ENCODE results near the gene LTBP1.

LTBP1 gene

DNA sequence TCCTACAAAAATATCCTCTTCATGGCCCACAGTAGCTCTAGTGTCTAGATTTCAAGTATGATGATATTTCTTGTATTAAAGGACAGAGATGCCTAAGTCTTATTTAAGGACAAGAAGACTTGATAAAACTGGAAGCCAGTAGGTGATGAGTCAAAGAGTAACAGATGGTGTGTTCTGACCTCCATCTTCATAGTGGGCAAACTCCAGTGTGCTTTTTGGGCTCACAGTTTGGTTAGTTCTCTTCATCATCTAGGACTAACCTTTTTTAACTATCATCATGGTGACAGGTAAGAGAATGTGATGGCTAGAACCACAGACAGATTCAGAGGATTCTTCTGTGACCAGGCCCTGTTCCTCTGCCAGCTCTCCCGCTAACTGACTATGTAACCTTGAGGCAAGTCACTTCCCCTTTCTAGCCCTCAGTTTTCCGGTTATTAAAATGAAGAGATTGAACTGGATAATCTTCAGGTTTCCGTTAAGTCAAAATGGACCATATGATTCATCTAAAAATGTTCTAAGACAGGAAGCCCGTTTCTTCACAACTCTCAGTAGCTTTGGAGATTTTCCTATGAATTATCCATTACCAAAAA lies 389.4 kb downstream of the LTBP1 start:
- H3K27ac ChIP-seq (ENCODE audit: low read depth, low read length, severe bottlenecking), result no peak overlapping the region
- H3K4me3 ChIP-seq (ENCODE audit: extremely low read depth, insufficient read depth, low read length, poor library complexity, severe bottlenecking), result no peak overlapping the region

GRCh38 chr2:33337385-33337960 lies 390.7 kb downstream of the LTBP1 start:
- WGBS, 2 experiments (ENCODE audit: insufficient coverage in 2 of 2), result 100% methylated on average over 1 of the region's 7 CpGs; no CpG with 5 or more reads in 1 of the 2 experiments
- no peaks in the 10 kb centered on the region for H3K4me1 ChIP-seq (ENCODE audit: control insufficient read depth, insufficient read depth, low read length, poor library complexity, severe bottlenecking)
- H3K4me3 ChIP-seq (ENCODE audit: extremely low read depth, insufficient read depth, low read length, poor library complexity, severe bottlenecking), result no peak overlapping the region
- H3K36me3 ChIP-seq (ENCODE audit: control insufficient read depth, insufficient read depth, low read length), result no peaks in the 10 kb centered on the region
- no peaks in the 10 kb centered on the region for H3K9me3 ChIP-seq (ENCODE audit: control insufficient read depth, low read length)
- no peak overlapping the region for H3K27ac ChIP-seq (ENCODE audit: low read depth, low read length, severe bottlenecking)

More for the DNA sequence above, 389.4 kb downstream of the LTBP1 start:
- H3K36me3 ChIP-seq (ENCODE audit: control insufficient read depth, insufficient read depth, low read length), result no peaks in the 10 kb centered on the region
- H3K4me1 ChIP-seq (ENCODE audit: control insufficient read depth, insufficient read depth, low read length, poor library complexity, severe bottlenecking), result no peaks in the 10 kb centered on the region
- 100% methylated on average over 2 to 4 of the region's 4 CpGs for WGBS, 2 experiments (ENCODE audit: insufficient coverage in 2 of 2)
- no peaks in the 10 kb centered on the region for H3K9me3 ChIP-seq (ENCODE audit: control insufficient read depth, low read length)

- Histone ChIP-seq H3K36me3 (ENCODE audit: control insufficient read depth, insufficient read depth, low read length) (no peaks in the 10 kb centered on the region), H3K4me3 (ENCODE audit: extremely low read depth, insufficient read depth, low read length, poor library complexity, severe bottlenecking) (no peak overlapping the region), H3K4me1 (ENCODE audit: control insufficient read depth, insufficient read depth, low read length, poor library complexity, severe bottlenecking) (no peaks in the 10 kb centered on the region), H3K9me3 (ENCODE audit: control insufficient read depth, low read length) (no peaks in the 10 kb centered on the region), H3K27ac (ENCODE audit: low read depth, low read length, severe bottlenecking) (no peak overlapping the region)
- 92 to 100% methylated on average over 3 of the region's 4 CpGs for WGBS, 2 experiments (ENCODE audit: insufficient coverage in 2 of 2)
Measured at GRCh38 chr2:33337981-33338380, 391.2 kb downstream of the LTBP1 start.

DNA sequence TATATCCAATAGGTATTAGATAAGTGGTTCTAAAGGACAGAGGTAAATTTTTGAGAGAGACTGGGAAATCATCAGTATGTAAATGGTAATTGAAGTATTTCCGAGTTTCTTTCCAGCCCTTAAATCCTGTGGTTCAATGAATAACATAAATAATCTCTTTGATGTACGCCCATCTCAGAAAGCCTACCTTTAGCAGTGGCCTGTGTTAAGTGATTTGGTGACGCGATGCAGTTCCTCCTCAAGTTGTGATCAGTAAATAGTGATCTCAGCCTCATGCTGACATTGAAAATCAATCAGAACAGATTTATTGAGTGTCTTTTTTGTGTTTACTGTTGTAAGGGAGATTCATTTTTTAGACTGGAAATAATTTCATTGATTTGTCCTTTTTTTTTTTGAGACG lies 392.5 kb downstream of the LTBP1 start:
- H3K4me1 ChIP-seq (ENCODE audit: control insufficient read depth, insufficient read depth, low read length, poor library complexity, severe bottlenecking), result no peaks in the 10 kb centered on the region
- H3K36me3 ChIP-seq (ENCODE audit: control insufficient read depth, insufficient read depth, low read length), result no peaks in the 10 kb centered on the region
- H3K4me3 ChIP-seq (ENCODE audit: extremely low read depth, insufficient read depth, low read length, poor library complexity, severe bottlenecking), result no peak overlapping the region
- H3K9me3 ChIP-seq (ENCODE audit: control insufficient read depth, low read length), result no peaks in the 10 kb centered on the region
- H3K27ac ChIP-seq (ENCODE audit: low read depth, low read length, severe bottlenecking), result no peak overlapping the region
- WGBS, 2 experiments (ENCODE audit: insufficient coverage in 2 of 2), result 98 to 100% methylated on average over 3 to 4 of the region's 5 CpGs

DNA sequence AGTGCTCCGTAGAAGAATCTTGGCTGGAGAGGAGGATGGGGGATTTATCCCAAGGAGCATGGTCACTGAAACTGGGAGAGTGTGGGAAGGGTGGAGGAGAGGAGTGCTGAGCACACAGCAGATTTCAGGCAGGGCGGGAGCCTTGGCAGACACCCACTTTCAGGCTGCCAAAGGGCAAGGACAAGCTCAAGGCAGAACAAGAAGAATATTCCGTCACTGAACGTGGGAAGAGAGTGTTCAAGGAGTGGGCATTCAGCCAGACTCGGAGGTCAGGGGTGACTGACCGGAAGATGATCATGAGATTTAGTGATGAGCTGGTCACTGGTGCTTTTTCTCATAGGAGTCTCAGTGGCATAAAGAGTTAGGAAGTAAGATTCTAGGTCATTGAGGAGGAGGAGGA lies 393.5 kb downstream of the LTBP1 start:
- Histone ChIP-seq H3K4me3 (ENCODE audit: extremely low read depth, insufficient read depth, low read length, poor library complexity, severe bottlenecking) (no peak overlapping the region), H3K27ac (ENCODE audit: low read depth, low read length, severe bottlenecking) (no peak overlapping the region), H3K9me3 (ENCODE audit: control insufficient read depth, low read length) (no peaks in the 10 kb centered on the region), H3K4me1 (ENCODE audit: control insufficient read depth, insufficient read depth, low read length, poor library complexity, severe bottlenecking) (no peaks in the 10 kb centered on the region), H3K36me3 (ENCODE audit: control insufficient read depth, insufficient read depth, low read length) (no peaks in the 10 kb centered on the region)
- WGBS, 2 experiments (ENCODE audit: insufficient coverage in 2 of 2), result 96 to 97% methylated on average over 5 to 6 of the region's 6 CpGs

DNA sequence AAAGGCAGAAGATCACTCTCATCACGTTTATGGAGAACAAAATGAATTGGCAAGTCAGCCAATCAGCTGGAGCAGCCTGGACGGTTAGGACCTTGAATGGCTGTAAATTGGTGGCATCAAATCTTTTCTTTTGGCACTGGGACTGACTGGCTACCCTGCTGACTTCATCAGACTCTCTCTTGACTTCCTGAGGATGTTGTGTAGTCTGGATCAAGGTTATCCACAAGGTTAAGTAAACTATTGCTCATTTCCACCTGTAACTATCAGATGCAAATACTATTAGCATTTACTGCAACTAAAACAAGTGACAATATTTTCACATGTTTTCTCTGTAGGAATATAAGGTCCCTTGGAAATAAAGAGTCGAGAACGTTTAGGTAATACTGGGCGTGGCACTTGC lies 395.4 kb downstream of the LTBP1 start:
- Histone ChIP-seq H3K4me3 (ENCODE audit: extremely low read depth, insufficient read depth, low read length, poor library complexity, severe bottlenecking) (no peak overlapping the region), H3K9me3 (ENCODE audit: control insufficient read depth, low read length) (no peaks in the 10 kb centered on the region), H3K4me1 (ENCODE audit: control insufficient read depth, insufficient read depth, low read length, poor library complexity, severe bottlenecking) (no peaks in the 10 kb centered on the region), H3K36me3 (ENCODE audit: control insufficient read depth, insufficient read depth, low read length) (no peaks in the 10 kb centered on the region), H3K27ac (ENCODE audit: low read depth, low read length, severe bottlenecking) (no peak overlapping the region)
- WGBS, 2 experiments (ENCODE audit: insufficient coverage in 2 of 2), result 94% methylated on average over 2 to 4 of the region's 5 CpGs

- H3K27ac ChIP-seq (ENCODE audit: low read depth, low read length, severe bottlenecking), result no peak overlapping the region
- H3K9me3 ChIP-seq (ENCODE audit: control insufficient read depth, low read length), result no peaks in the 10 kb centered on the region
- WGBS, 2 experiments (ENCODE audit: insufficient coverage in 2 of 2), result 68 to 72% methylated on average over 3 of the region's 4 CpGs
- H3K4me3 ChIP-seq (ENCODE audit: extremely low read depth, insufficient read depth, low read length, poor library complexity, severe bottlenecking), result no peak overlapping the region
- peaks cover 4% of the 10 kb centered on the region for H3K36me3 ChIP-seq (ENCODE audit: control insufficient read depth, insufficient read depth, low read length)
- H3K4me1 ChIP-seq (ENCODE audit: control insufficient read depth, insufficient read depth, low read length, poor library complexity, severe bottlenecking), result no peaks in the 10 kb centered on the region
Measured at GRCh38 chr2:33342705-33343104, 396.0 kb downstream of the LTBP1 start.

DNA sequence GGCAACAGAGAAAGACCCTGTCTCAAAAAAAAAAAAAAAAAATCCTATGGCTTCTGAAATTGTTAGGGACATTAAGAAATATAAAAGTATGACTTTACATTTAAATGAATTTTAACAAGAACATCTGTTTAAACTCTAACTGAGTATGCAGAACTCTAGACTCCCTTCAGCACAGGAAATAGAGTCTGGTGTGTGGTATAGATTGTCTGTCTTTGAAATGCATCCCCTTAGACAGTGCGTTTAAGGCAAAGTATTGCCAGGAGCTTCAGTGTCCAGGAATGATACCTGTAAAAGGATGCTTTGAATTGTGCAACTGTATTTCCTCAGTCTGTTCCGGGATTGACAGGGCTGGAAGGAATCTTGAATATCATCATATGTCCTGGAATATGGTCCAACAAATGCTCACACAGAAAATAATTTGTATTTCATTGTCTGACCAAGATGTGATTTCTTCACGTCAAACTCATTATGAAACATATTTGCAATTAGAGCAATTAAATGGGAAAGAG lies 396.7 kb downstream of the LTBP1 start:
- Histone ChIP-seq H3K4me1 (ENCODE audit: control insufficient read depth, insufficient read depth, low read length, poor library complexity, severe bottlenecking) (no peaks in the 10 kb centered on the region), H3K9me3 (ENCODE audit: control insufficient read depth, low read length) (no peaks in the 10 kb centered on the region), H3K36me3 (ENCODE audit: control insufficient read depth, insufficient read depth, low read length) (peaks cover 7% of the 10 kb centered on the region), H3K4me3 (ENCODE audit: extremely low read depth, insufficient read depth, low read length, poor library complexity, severe bottlenecking) (no peak overlapping the region), H3K27ac (ENCODE audit: low read depth, low read length, severe bottlenecking) (no peak overlapping the region)
- WGBS, 2 experiments (ENCODE audit: insufficient coverage in 2 of 2), result 88% methylated on average over 1 of the region's 3 CpGs; no CpG with 5 or more reads in 1 of the 2 experiments

DNA sequence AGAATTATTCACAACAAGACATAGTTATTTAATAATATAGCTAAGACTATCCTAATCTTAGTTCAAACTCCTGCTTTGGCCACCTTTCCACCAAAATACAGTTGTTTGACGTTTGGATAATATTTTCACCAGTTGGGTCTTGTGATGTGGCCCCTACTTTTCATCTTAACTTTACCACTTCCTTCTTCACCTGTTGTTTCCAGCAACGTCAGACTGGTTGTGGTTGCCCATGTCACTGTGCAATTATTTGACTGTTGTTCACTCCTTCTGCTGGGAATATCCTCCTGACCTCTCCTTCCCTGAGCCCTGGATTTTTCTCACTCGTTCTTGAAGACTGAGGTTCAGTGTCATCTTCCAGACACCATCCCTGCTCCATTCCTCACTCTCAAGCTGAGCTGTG lies 397.5 kb downstream of the LTBP1 start:
- Histone ChIP-seq H3K27ac (ENCODE audit: low read depth, low read length, severe bottlenecking) (no peak overlapping the region), H3K4me1 (ENCODE audit: control insufficient read depth, insufficient read depth, low read length, poor library complexity, severe bottlenecking) (no peaks in the 10 kb centered on the region), H3K36me3 (ENCODE audit: control insufficient read depth, insufficient read depth, low read length) (peaks cover 10% of the 10 kb centered on the region), H3K4me3 (ENCODE audit: extremely low read depth, insufficient read depth, low read length, poor library complexity, severe bottlenecking) (no peak overlapping the region), H3K9me3 (ENCODE audit: control insufficient read depth, low read length) (no peaks in the 10 kb centered on the region)
- WGBS, 2 experiments (ENCODE audit: insufficient coverage in 2 of 2), result 91 to 100% methylated on average over 3 of the region's 3 CpGs

- H3K36me3 ChIP-seq (ENCODE audit: control insufficient read depth, insufficient read depth, low read length), result peaks cover 10% of the 10 kb centered on the region
- no peak overlapping the region for H3K4me3 ChIP-seq (ENCODE audit: extremely low read depth, insufficient read depth, low read length, poor library complexity, severe bottlenecking)
- no peak overlapping the region for H3K27ac ChIP-seq (ENCODE audit: low read depth, low read length, severe bottlenecking)
- no peaks in the 10 kb centered on the region for H3K9me3 ChIP-seq (ENCODE audit: control insufficient read depth, low read length)
- H3K4me1 ChIP-seq (ENCODE audit: control insufficient read depth, insufficient read depth, low read length, poor library complexity, severe bottlenecking), result no peaks in the 10 kb centered on the region
- 75 to 100% methylated on average over 1 of the region's 3 CpGs for WGBS, 2 experiments (ENCODE audit: insufficient coverage in 2 of 2)
Measured at GRCh38 chr2:33347856-33348255, 401.1 kb downstream of the LTBP1 start.

- Histone ChIP-seq H3K27ac (ENCODE audit: low read depth, low read length, severe bottlenecking) (no peak overlapping the region), H3K4me3 (ENCODE audit: extremely low read depth, insufficient read depth, low read length, poor library complexity, severe bottlenecking) (no peak overlapping the region), H3K9me3 (ENCODE audit: control insufficient read depth, low read length) (peaks cover 3% of the 10 kb centered on the region), H3K36me3 (ENCODE audit: control insufficient read depth, insufficient read depth, low read length) (peaks cover 23% of the 10 kb centered on the region), H3K4me1 (ENCODE audit: control insufficient read depth, insufficient read depth, low read length, poor library complexity, severe bottlenecking) (no peaks in the 10 kb centered on the region)
Measured at GRCh38 chr2:33350632-33351031, 403.9 kb downstream of the LTBP1 start.

Measured in mesodermal cell (in vitro differentiated cells).